Uterus (tissue), 4 donors: ENCODE data around the gene PHF12. TPM values are rescaled to one million over a fixed set of nuclear protein-coding genes. Genes with fewer than 3 reads are reported as not detected.
A peak's percentile ranks its signal among the peaks of the same experiment; 100 is the strongest.

Experiments
- DNase-seq, 2 donors: peaks; one replicate each; pipeline ENCODE4 v3.0.0-alpha.2; 2019 to 2020
- H3K27ac ChIP-seq, 2 donors: fragments of 200-600 bp; sonication (generic); 1 replicate in 1 of 2; 2 replicates in 1 of 2; pipeline ENCODE4 v1.5.1; 2016 to 2018
- H3K27me3 ChIP-seq, 2 donors: fragments of 200-600 bp; sonication (generic); one replicate each; pipeline ENCODE4 v1.5.1; 2018 to 2019; ENCODE audit warnings: control low read depth in 1 of 2
- H3K36me3 ChIP-seq, 2 donors: fragments of 200-600 bp; sonication (generic); one replicate each; pipeline ENCODE4 v1.5.1; 2019; ENCODE audit warnings: control low read depth in 1 of 2
- H3K4me1 ChIP-seq, 2 donors: fragments of 200-600 bp; sonication (generic); one replicate each; pipeline ENCODE4 v1.5.1; 2018 to 2019; ENCODE audit warnings: control low read depth in 1 of 2
- H3K4me3 ChIP-seq, 2 donors: fragments of 200-600 bp; sonication (generic); 1 replicate in 1 of 2; 2 replicates in 1 of 2; pipeline ENCODE4 v1.5.1; 2018 to 2019; ENCODE audit warnings: mild to moderate bottlenecking in 1 of 2
- H3K9me3 ChIP-seq, 2 donors: fragments of 200-600 bp; sonication (generic); one replicate each; pipeline ENCODE4 v1.5.1; 2019; ENCODE audit warnings: control low read depth in 1 of 2
- POLR2A ChIP-seq, 2 donors: fragments of 450-650 bp; IDR thresholded peaks; one replicate each; pipeline ENCODE4 v1.6.1; 2016; ENCODE audit warnings: antibody characterized with exemption in 2 of 2, mild to moderate bottlenecking in 1 of 2, moderate library complexity in 1 of 2
- intact Hi-C: fragments of 100-400 bp; cut with DNase I; formaldehyde crosslinking; loops from one replicate; pipeline ENCODE4 v1.15.1; 2023; ENCODE audit warnings: low total_unique reads
- total RNA-seq, 4 donors: library from RNA; depleted of rRNA in 3 of 4; stranded (reverse); fragments of >200 nt in 3 of 4; gene quantifications; one replicate each; pipeline versions ENCODE4 v1.1.0 to v1.2.4, GENCODE V29; 2014 to 2023
- TF ChIP-seq, protein P1 (sequence below), 4 experiments: fragments of 200-600 bp in 2 of 4; fragments of 450-650 bp in 2 of 4; sonication (generic) in 2 of 4; IDR thresholded peaks; one replicate each; pipeline ENCODE4 v1.5.1; 2016 to 2019; ENCODE audit warnings: antibody characterized with exemption in 4 of 4, mild to moderate bottlenecking in 2 of 4, moderate library complexity in 1 of 4
- donor health status: DM: yes; HTN: yes; CAD: no.

The PHF12 gene
- 10 to 100 TPM; 22.1 to 78.4 (median 55.2) TPM for total RNA-seq

DNA sequence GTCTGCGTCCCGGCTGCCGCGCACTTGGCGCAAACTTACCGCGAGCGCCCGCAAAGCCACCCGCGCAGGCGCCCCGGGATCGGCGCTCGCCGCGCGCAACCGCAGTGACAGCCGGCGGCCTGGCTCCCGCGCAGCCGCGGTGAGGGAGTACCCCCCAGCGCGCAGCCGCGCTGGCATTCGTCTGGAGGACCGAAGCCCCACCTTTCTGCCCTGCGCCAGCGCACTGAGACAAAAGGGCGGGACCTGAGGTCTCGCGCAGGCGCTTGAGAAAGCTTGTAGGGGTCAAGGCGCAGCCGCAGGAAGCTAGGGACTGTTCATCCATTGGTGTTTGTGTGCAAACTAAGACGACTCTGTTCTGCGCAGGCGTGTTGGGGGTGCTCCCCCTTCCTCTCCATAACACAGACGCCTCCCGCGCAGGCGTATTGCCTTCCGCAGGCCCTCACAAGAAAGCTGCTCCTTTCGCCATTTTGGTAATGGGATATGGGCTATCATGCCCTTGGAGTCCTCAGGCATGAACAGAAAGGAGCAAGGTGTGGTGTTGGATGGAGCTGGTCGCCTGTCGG, at the start of gene PHF12:
PHF12 (minus strand) TSS at position 91 of the 563 bp plus-strand sequence. CDS start 558 bp downstream, outside the sequence.
- Histone ChIP-seq H3K27me3 (no peaks in the 10 kb centered on the region), H3K36me3 (no peaks in the 10 kb centered on the region), H3K27ac (peak within 1 kb of the TSS; percentile 96 to 100), H3K9me3 (no peaks in the 10 kb centered on the region), H3K4me1 (peaks cover 0 to under 1% of the 10 kb centered on the region in 2 donors), H3K4me3 (peak within 1 kb of the TSS; percentile 86 to 92)
- TF ChIP-seq, protein P1, sequence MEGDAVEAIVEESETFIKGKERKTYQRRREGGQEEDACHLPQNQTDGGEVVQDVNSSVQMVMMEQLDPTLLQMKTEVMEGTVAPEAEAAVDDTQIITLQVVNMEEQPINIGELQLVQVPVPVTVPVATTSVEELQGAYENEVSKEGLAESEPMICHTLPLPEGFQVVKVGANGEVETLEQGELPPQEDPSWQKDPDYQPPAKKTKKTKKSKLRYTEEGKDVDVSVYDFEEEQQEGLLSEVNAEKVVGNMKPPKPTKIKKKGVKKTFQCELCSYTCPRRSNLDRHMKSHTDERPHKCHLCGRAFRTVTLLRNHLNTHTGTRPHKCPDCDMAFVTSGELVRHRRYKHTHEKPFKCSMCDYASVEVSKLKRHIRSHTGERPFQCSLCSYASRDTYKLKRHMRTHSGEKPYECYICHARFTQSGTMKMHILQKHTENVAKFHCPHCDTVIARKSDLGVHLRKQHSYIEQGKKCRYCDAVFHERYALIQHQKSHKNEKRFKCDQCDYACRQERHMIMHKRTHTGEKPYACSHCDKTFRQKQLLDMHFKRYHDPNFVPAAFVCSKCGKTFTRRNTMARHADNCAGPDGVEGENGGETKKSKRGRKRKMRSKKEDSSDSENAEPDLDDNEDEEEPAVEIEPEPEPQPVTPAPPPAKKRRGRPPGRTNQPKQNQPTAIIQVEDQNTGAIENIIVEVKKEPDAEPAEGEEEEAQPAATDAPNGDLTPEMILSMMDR (IDR thresholded peaks at IDR 0.05) = peak in 1 of 4 experiments; percentile 16
- peak; percentile 76 to 86 for TF ChIP-seq POLR2A (IDR thresholded peaks at IDR 0.05)
- intact Hi-C loops = loop anchor here (5.0 kb wide), 1 partner anchor 49 kb away; the partner anchor contains the start of gene DHRS13
- DNase-seq = peak; percentile 99 to 100

DNA sequence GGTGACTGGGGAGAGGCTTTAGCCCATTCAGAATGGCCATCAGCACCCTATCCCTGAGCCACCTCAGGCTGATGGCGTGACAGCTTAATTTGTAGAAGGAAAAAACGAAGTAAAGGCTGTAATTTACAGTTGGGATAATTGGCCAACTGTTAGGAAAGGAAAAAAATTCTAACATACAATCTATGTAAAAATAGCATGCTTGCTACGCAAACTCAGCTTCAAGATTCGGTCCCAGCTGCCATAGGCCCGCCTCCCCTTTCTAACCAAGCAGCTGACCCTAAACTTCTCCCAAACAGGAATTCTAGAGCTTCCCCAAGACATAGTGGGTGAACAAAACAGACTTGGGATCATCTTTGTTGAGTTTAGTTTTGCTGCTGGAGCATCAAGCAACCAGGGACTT, 49.7 kb upstream of the PHF12 start:
- no peaks in the 10 kb centered on the region for H3K9me3 ChIP-seq
- H3K27me3 ChIP-seq = peaks cover 7 to 11% of the 10 kb centered on the region in 2 donors
- intact Hi-C loops = no loop called here
- TF ChIP-seq POLR2A (IDR thresholded peaks at IDR 0.05) = no peak
- TF ChIP-seq, protein P1 (IDR thresholded peaks at IDR 0.05) = no peak
- DNase-seq = no peak
- peaks cover 0 to 8% of the 10 kb centered on the region in 2 donors for H3K4me1 ChIP-seq
- no peaks in the 10 kb centered on the region for H3K36me3 ChIP-seq
- H3K27ac ChIP-seq = no peak overlapping the region
- no peak overlapping the region for H3K4me3 ChIP-seq

DNA sequence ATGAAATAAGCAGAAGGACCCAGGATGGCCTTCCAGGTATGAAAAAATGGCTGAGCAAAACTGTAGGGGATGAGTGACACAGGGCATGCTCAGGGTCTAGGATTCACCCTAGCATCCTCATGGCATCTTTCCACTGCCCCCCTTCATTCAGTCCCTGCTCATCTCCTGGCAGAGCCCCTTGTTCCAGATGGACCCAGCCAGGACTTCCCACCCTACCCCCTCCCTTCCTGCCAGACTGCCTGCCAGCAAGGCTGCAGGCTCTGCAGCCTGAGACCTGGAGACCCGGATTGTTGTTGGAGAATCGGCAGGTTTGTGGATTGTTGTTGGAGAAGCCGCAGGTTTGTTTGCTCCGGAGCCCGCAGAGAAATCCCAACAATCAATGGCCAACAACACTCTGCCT, 47.9 kb upstream of the PHF12 start:
- DNase-seq = no peak
- no peaks in the 10 kb centered on the region for H3K36me3 ChIP-seq
- intact Hi-C loops = loop anchor here (10.0 kb wide), 1 partner anchor 416 kb away; no protein-coding TSS in a partner anchor
- H3K4me3 ChIP-seq = no peak overlapping the region
- H3K27me3 ChIP-seq = peaks cover 0 to 3% of the 10 kb centered on the region in 2 donors
- TF ChIP-seq, protein P1 (IDR thresholded peaks at IDR 0.05) = no peak
- no peak for TF ChIP-seq POLR2A (IDR thresholded peaks at IDR 0.05)
- no peak overlapping the region for H3K27ac ChIP-seq
- no peaks in the 10 kb centered on the region for H3K9me3 ChIP-seq
- no peaks in the 10 kb centered on the region for H3K4me1 ChIP-seq

DNA sequence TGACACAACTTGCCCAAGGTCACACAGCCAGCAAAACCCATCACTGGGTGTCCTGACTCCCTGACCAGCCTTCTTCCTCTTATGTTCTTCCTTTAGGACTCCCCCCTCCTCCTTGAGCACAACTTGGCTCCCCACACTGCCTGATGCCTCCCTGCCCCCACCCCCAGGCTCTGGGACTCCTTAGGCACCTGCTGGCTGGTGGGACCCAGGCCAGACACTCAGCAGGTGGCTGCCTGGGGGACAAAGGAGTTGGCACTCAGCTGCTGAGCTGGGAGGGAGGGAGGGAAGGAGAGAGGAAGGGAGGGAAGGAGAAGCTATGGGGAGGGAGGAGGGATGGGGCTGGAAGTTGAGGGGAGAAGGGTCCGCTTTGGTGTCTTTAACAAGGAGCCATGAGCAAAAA, 46.5 kb upstream of the PHF12 start:
- Histone ChIP-seq H3K9me3 (no peaks in the 10 kb centered on the region), H3K4me3 (no peak overlapping the region), H3K36me3 (no peaks in the 10 kb centered on the region), H3K4me1 (no peaks in the 10 kb centered on the region), H3K27me3 (no peaks in the 10 kb centered on the region), H3K27ac (no peak overlapping the region)
- TF ChIP-seq POLR2A (IDR thresholded peaks at IDR 0.05) = no peak
- TF ChIP-seq, protein P1 (IDR thresholded peaks at IDR 0.05) = no peak
- intact Hi-C loops = loop anchor here (10.0 kb wide), 1 partner anchor 417 kb away; no protein-coding TSS in a partner anchor
- DNase-seq = no peak

DNA sequence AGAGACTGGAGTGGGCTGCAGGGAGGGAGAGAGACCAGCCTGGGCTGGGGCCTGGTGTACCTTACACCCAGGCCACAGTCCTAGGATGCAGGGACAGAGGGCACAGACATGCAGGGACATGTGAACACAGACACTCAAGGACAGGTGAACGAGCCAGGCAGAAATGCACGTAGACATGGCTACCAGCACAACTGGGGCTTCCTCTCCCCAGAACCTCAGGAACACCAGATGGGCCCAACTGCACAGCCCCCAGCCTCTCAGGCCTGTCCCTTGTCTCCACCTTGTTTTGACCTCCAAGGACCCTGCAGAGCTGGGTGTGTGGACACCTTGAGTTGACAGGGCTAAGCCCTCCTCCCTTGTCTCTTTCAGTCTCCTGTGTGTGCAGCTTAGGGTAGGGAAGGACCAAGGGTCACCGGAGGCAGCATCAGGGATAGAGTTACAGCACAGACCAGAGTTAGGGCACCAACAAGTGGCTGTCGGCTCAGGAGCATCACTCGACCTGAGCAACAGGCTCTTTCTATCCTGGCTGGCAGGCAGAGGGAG, 45.3 kb upstream of the PHF12 start:
- DNase-seq = no peak
- H3K4me1 ChIP-seq = no peaks in the 10 kb centered on the region
- intact Hi-C loops = loop anchor here (10.0 kb wide), 1 partner anchor 418 kb away; no protein-coding TSS in a partner anchor
- no peaks in the 10 kb centered on the region for H3K27me3 ChIP-seq
- H3K27ac ChIP-seq = no peak overlapping the region
- H3K9me3 ChIP-seq = no peaks in the 10 kb centered on the region
- H3K4me3 ChIP-seq = no peak overlapping the region
- H3K36me3 ChIP-seq = no peaks in the 10 kb centered on the region
- no peak for TF ChIP-seq POLR2A (IDR thresholded peaks at IDR 0.05)
- TF ChIP-seq, protein P1 (IDR thresholded peaks at IDR 0.05) = no peak
